Omental fat pad (tissue), 4 donors: ENCODE results near the gene UAP1L1. TPM values are rescaled to one million over a fixed set of nuclear protein-coding genes. Genes with fewer than 3 reads are reported as not detected.
"Not testable (repeated sequence)": the region's sequence is repeated elsewhere in the genome, so short reads cannot be mapped to it uniquely, and the experiment has no call there.

Experiments
- ATAC-seq: fragments of 150-250 bp; one replicate; pipeline ENCODE4 v1.9.1; 2016; ENCODE audit warnings: mild to moderate bottlenecking, moderate library complexity; ENCODE audit not compliant: low FRiP score
- DNase-seq: peaks from one replicate; pipeline ENCODE4 v3.0.0-alpha.2; 2019; ENCODE audit warnings: low spot score
- total RNA-seq, 4 donors: library from RNA; depleted of rRNA; stranded (reverse); fragments of >200 nt; gene quantifications; one replicate each; pipeline ENCODE4 v1.1.0, GENCODE V29; 2016
- TF ChIP-seq, protein P1 (sequence below), 3 donors: fragments of 450-650 bp; IDR thresholded peaks; one replicate each; pipeline ENCODE4 v1.5.1; 2016 to 2017; ENCODE audit warnings: antibody characterized with exemption in 3 of 3, mild to moderate bottlenecking in 3 of 3, moderate library complexity in 2 of 3

Gene UAP1L1
- total RNA-seq, 4 donors from 2014 or later = 5.2 to 12.8 (median 9.7) TPM

DNA sequence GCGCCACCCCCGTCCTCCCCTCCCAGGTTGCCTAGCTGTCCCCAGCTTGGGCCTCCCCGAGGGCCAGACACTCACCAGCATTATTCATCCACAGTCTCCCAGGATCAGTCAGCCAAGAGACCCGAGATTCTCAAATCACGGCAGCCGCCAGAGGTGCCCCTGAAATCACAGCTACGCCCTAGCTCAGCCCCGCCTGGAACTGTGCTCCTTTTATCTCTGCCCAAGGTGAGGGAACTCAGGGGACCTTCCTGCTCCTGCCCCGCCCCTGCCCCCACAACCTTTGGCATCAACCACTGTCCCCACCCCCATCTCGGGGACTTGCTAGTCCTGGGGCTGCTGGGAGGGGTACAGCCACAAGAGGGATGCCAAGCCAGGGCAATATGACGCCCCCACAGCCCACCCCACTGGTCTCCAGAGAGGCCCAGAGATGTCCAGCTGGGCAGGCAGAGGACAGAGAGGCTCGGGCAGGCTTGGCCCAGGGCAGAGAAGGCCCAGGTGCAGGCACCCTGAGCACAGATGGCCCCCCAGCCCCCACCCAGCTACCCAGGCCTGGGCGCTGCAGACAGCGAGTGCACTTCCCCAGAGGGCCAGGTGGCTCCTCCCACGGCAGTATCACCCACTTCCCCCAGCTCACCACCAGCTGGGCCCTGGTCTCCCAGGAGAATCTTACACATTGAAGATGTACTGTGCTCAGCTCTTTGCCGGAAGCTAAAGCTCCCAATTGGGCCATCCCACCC lies 45.2 kb upstream of the UAP1L1 start, which contains the start of gene FUT7:
Gene FUT7, minus strand, starts transcription at position 185 of the 737 bp plus-strand sequence. Its CDS starts 97 bp downstream, at position 88.
- ATAC-seq = no peak
- no peak for DNase-seq
- TF ChIP-seq, protein P1, sequence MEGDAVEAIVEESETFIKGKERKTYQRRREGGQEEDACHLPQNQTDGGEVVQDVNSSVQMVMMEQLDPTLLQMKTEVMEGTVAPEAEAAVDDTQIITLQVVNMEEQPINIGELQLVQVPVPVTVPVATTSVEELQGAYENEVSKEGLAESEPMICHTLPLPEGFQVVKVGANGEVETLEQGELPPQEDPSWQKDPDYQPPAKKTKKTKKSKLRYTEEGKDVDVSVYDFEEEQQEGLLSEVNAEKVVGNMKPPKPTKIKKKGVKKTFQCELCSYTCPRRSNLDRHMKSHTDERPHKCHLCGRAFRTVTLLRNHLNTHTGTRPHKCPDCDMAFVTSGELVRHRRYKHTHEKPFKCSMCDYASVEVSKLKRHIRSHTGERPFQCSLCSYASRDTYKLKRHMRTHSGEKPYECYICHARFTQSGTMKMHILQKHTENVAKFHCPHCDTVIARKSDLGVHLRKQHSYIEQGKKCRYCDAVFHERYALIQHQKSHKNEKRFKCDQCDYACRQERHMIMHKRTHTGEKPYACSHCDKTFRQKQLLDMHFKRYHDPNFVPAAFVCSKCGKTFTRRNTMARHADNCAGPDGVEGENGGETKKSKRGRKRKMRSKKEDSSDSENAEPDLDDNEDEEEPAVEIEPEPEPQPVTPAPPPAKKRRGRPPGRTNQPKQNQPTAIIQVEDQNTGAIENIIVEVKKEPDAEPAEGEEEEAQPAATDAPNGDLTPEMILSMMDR (IDR thresholded peaks at IDR 0.05) = no peak

DNA sequence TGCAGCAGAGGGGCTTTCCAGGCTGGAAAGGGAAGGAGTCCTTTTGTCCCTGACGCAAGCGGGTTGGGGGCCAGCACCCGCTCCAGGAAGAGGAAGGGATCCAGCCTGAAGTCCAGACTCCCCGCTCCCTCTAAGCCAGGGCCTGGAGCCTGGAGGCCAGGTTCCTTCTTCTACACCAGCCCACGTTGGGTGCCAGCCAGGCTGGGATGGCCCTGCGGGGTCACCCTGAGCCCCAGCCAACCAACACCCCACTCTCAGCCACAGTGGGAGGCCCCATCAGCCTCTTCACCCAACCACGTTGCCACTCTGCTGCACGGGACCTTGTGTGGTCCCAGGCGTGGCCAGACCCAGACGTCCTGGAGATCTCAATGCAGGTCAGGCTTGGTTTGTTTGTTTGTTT lies 44.5 kb upstream of the UAP1L1 start:
- TF ChIP-seq, protein P1 (IDR thresholded peaks at IDR 0.05) = no peak
- DNase-seq (no peak), ATAC-seq (no peak)

DNA sequence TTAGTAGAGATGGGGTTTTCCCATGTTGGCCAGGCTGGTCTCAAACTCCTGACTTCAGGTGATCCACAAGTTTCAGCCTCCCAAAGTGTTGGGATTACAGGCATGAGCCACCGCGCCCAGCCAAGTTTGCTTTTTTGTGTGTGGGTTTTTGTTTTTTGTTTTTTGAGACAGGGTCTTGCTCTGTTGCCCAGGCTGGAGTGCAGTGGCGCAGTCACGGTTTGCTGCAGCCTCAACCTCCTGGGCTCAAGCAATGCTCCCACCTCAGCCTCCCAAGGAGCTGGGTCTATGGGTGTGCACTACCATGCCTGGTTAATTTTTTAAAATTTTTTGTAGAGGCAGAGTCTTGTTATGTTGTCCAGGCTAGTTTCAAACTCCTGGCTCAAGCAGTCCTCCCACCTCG lies 43.8 kb upstream of the UAP1L1 start:
- DNase-seq, ATAC-seq: not testable (repeated sequence)

DNA sequence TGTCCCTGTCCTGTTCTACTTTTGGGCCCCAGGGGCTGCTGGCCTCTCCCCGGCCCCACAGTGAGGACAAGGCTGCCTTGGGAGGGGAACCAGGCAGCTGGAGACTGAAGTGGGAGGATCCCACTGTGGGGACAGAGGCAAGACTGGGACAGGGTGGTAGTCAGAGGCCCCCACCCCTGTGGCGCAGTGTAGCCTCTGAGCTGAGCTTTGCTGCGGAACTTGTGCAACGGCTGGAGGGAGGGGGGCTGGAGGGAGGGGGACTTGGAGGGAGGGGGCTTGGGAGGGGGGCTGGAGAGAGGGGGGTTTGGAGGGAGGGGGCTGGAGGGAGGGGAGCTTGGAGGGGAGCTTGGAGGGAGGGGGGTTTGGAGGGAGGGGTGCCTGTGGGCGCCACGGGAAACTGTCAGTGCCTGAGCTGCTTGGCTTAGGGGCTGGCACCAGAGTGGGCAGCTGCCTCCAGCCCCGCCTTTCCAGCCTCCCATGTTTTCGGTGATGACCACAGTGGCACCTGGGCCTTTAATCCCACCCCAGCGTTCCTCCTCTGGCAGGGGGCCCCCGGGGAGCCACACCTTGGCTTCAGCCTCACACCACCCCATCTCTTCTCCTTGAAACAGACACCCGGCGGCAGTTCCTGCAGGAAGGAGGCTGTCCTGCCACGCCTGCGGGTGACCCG lies 43.1 kb upstream of the UAP1L1 start:
- ATAC-seq (no peak), DNase-seq (no peak)
- TF ChIP-seq, protein P1 (IDR thresholded peaks at IDR 0.05) = no peak

DNA sequence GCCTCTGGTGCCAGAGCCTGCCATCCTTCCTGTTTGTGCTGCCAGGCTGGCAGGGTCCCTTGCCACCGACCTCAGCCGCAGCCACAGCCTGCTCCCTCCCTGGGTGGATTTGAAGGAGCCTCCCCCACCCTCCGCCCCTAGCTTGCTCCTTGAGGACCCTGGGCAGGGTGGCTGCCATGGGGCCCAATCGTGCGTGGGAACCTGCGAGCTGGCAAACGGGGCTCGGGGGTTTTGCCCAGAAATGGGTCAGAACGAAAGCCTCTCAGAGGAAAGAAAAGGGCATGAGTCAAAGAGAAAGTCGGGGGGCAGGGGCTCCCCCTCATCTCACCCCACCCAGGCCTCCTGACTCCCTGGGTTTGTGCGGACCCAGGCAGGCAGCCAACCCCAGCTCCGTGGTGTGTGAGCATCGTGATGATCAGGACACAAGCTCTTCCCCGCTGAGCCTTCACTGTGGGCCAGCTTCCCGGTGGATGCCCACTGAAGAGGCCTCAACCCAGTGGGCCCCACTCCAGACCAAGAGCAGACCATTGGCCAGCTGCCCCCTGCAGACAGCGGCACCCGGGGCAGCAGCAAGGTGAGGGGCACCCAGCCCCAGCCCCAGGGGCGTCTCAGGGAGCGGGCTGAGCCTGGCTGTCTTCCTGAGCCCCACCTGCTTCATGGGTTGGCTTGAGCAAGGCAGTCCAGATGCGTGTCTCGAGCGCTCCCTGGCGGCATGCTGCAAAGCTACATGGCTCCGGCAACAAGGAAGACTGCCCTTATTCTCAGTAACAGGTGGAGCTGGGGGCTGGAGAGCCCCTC lies 42.4 kb upstream of the UAP1L1 start:
- DNase-seq (peak; percentile 49), ATAC-seq (peak; percentile 78)

DNA sequence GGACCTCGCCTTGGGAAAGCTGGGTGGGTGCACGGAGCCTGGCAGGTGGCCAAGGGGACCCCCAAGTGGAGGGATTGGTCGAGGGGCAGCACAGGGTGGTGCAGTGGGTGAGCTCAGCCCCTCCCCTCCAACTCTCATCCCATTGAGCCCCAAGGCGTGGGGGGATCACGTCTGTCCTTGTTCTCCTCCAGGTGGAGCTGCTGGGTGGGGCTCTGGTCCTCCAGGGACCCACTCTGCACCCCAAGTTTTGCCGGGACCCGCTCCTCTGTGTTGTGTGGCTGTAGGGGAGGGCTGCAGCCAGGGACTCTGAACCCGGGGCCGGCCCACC lies 41.8 kb upstream of the UAP1L1 start:
- DNase-seq = no peak
- peak; percentile 8 for ATAC-seq

More for the DNA sequence above, 42.4 kb upstream of the UAP1L1 start:
- TF ChIP-seq, protein P1 (IDR thresholded peaks at IDR 0.05) = peak in 2 of 3 donors; percentile 80 to 82

DNA sequence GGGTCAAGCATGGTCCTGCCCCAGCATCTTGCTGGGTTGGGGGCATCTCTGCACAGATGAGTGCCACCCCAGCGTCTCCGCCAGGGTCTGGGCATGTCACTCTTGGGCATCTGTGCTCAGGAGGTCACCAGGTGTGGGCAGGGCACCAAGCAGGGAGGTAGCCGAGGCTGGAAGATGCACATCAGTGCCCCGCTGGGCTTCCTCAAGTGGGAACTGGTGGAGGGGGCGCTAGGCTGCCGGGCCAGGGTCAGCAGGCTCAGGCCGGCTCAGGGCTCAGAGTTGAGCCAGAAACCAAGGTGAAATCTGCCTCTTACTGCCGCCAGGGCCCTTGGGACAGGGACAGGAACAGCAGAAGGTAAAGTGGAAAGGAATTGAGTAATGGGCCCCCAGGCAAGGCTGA lies 41.4 kb upstream of the UAP1L1 start:
- TF ChIP-seq, protein P1 (IDR thresholded peaks at IDR 0.05) = no peak
- DNase-seq = no peak
- no peak for ATAC-seq

More for the DNA sequence above, 41.8 kb upstream of the UAP1L1 start:
- TF ChIP-seq, protein P1 (IDR thresholded peaks at IDR 0.05) = no peak
